HEK293 (cell line): ENCODE results near the gene ASIC3.

Experiments
- GLIS1 ChIP-seq: fragments of 450-650 bp; formaldehyde crosslinking; IDR thresholded peaks from 2 replicates; pipeline ENCODE4 v1.5.1; 2016; ENCODE audit warnings: missing biosample characterization, missing genetic modification characterization
- IKZF3 ChIP-seq: fragments of 450-650 bp; IDR thresholded peaks from 2 replicates; pipeline ENCODE4 v1.5.0; 2018; ENCODE audit warnings: missing biosample characterization, mild to moderate bottlenecking, missing genetic modification characterization, moderate library complexity
- PRDM2 ChIP-seq: fragments of 450-650 bp; formaldehyde crosslinking; IDR thresholded peaks from 2 replicates; pipeline ENCODE4 v1.5.1; 2016; ENCODE audit warnings: missing biosample characterization, missing genetic modification characterization, borderline replicate concordance
- PRDM4 ChIP-seq: fragments of 450-650 bp; formaldehyde crosslinking; IDR thresholded peaks from 2 replicates; pipeline ENCODE4 v1.5.1; 2017; ENCODE audit warnings: missing biosample characterization, missing genetic modification characterization
- REPIN1 ChIP-seq: fragments of 450-650 bp; formaldehyde crosslinking; IDR thresholded peaks from 2 replicates; pipeline ENCODE4 v1.5.1; 2017; ENCODE audit warnings: missing biosample characterization, missing genetic modification characterization, low read depth
- SCRT2 ChIP-seq: fragments of 450-650 bp; formaldehyde crosslinking; IDR thresholded peaks from 2 replicates; pipeline ENCODE4 v1.5.1; 2016; ENCODE audit warnings: missing biosample characterization, missing genetic modification characterization
- SETDB1 ChIP-seq: IDR thresholded peaks from one replicate; pipeline ENCODE4 v1.6.1; 2017; ENCODE audit warnings: mild to moderate bottlenecking, low read length, moderate library complexity, mixed read lengths; ENCODE audit not compliant: insufficient read length
- ZBTB20 ChIP-seq: fragments of 450-650 bp; formaldehyde crosslinking; IDR thresholded peaks from 2 replicates; pipeline ENCODE4 v1.5.1; 2016; ENCODE audit warnings: missing biosample characterization, missing genetic modification characterization
- ZBTB48 ChIP-seq: fragments of 450-650 bp; formaldehyde crosslinking; IDR thresholded peaks from 2 replicates; pipeline ENCODE4 v1.5.1; 2016; ENCODE audit warnings: missing biosample characterization, missing genetic modification characterization
- ZFP41 ChIP-seq: fragments of 450-650 bp; formaldehyde crosslinking; IDR thresholded peaks from 2 replicates; pipeline ENCODE4 v1.5.1; 2016; ENCODE audit warnings: missing biosample characterization, missing genetic modification characterization, borderline replicate concordance
- ZNF121 ChIP-seq: fragments of 450-650 bp; formaldehyde crosslinking; IDR thresholded peaks from 2 replicates; pipeline ENCODE4 v1.5.1; 2016; ENCODE audit warnings: missing biosample characterization, missing genetic modification characterization
- ZNF138 ChIP-seq: fragments of 450-650 bp; formaldehyde crosslinking; IDR thresholded peaks from 2 replicates; pipeline ENCODE4 v1.5.1; 2016; ENCODE audit warnings: missing biosample characterization, missing genetic modification characterization, borderline replicate concordance
- ZNF23 ChIP-seq: fragments of 450-650 bp; formaldehyde crosslinking; IDR thresholded peaks from 2 replicates; pipeline ENCODE4 v1.5.1; 2016; ENCODE audit warnings: missing biosample characterization, missing genetic modification characterization, borderline replicate concordance
- ZNF280D ChIP-seq: fragments of 450-650 bp; formaldehyde crosslinking; IDR thresholded peaks from 2 replicates; pipeline ENCODE4 v1.5.1; 2016; ENCODE audit warnings: missing biosample characterization, missing genetic modification characterization
- ZNF324 ChIP-seq: fragments of 450-650 bp; formaldehyde crosslinking; IDR thresholded peaks from 2 replicates; pipeline ENCODE4 v1.5.1; 2016; ENCODE audit warnings: missing biosample characterization, missing genetic modification characterization
- ZNF341 ChIP-seq: fragments of 450-650 bp; formaldehyde crosslinking; IDR thresholded peaks from 2 replicates; pipeline ENCODE4; 2016; ENCODE audit warnings: low read depth, missing biosample characterization, missing genetic modification characterization
- ZNF366 ChIP-seq: fragments of 450-650 bp; formaldehyde crosslinking; conservative IDR thresholded peaks from 2 replicates; pipeline ENCODE4 v1.5.1; 2016; ENCODE audit warnings: missing biosample characterization, missing genetic modification characterization
- ZNF426 ChIP-seq: fragments of 450-650 bp; formaldehyde crosslinking; IDR thresholded peaks from 2 replicates; pipeline ENCODE4 v1.5.1; 2017; ENCODE audit warnings: missing biosample characterization, missing genetic modification characterization, mild to moderate bottlenecking, inconsistent platforms, moderate library complexity
- ZNF518A ChIP-seq: fragments of 450-650 bp; formaldehyde crosslinking; conservative IDR thresholded peaks from 2 replicates; pipeline ENCODE4 v1.5.1; 2016; ENCODE audit warnings: low read depth, missing biosample characterization, missing genetic modification characterization
- ZNF544 ChIP-seq: fragments of 450-650 bp; formaldehyde crosslinking; IDR thresholded peaks from 2 replicates; pipeline ENCODE4 v1.5.0; 2017; ENCODE audit warnings: missing biosample characterization, missing genetic modification characterization
- ZNF548 ChIP-seq: fragments of 450-650 bp; formaldehyde crosslinking; IDR thresholded peaks from 2 replicates; pipeline ENCODE4 v1.5.1; 2016; ENCODE audit warnings: missing biosample characterization, missing genetic modification characterization
- ZNF600 ChIP-seq: fragments of 450-650 bp; formaldehyde crosslinking; IDR thresholded peaks from 2 replicates; pipeline ENCODE4 v1.5.1; 2016; ENCODE audit warnings: missing biosample characterization, missing genetic modification characterization
- ZNF843 ChIP-seq: fragments of 450-650 bp; formaldehyde crosslinking; IDR thresholded peaks from 2 replicates; pipeline ENCODE4 v1.5.1; 2016; ENCODE audit warnings: missing biosample characterization, missing genetic modification characterization

The ASIC3 gene

DNA sequence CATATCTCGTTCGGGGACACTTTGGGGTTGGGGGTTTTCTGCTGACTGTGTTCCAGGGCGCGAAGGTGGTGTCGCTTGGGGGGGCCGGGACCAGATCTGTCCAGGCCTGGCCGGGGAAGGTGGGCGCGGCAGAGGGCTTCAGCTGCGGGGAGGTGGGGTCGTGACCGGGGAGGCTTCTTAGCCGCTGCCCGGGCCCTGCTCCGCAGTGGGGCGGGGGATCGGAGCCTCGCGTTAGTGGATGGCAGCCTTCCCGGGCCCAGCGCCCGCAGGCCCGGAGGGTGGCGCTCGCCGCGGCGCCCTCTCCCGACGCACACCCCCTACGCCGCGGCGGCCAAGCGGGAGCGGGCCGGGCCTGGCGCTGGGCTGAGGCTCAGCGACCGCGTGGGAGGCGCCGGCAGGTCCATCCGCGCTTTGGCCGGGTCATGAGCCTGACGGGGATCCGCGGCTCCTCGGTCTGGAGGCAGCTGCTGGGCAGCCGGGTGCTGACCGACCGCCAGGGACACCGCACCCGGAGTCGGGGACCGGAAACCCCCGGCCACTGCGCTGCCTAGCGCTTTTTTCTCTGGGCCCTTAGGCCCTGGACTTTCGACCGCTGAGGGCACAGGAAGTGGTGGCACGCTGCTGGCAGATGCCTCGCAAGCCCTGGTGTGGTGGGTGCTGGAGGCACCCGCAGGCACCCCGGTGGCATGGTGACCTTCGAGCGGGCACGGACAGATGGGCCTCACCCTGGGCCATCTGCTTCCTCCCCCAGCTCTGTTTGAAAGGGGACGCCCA lies 39.1 kb downstream of the ASIC3 start (continued):
- TF ChIP-seq PRDM4: no peak
- no peak for TF ChIP-seq ZNF843 (tag by site-specific recombination)
- TF ChIP-seq ZNF518A (tag by site-specific recombination): no peak
- no peak; the same call in 1 of the 2 replicates for TF ChIP-seq ZNF23 (tag by site-specific recombination)
- TF ChIP-seq ZBTB48 (tag by site-specific recombination): peak; percentile 83
- TF ChIP-seq ZNF341 (tag by site-specific recombination): no peak; the same call in 1 of the 2 replicates
- no peak for TF ChIP-seq SCRT2 (tag by site-specific recombination)
- TF ChIP-seq ZNF548 (tag by site-specific recombination): no peak
- TF ChIP-seq REPIN1 (tag by site-specific recombination): no peak
- TF ChIP-seq ZFP41 (tag by site-specific recombination): 0 out of 2 replicates have a peak, but pooled peaks have one; percentile 24
- TF ChIP-seq GLIS1 (tag by site-specific recombination): peak; percentile 17; the same call in 1 of the 2 replicates
- TF ChIP-seq ZNF426 (tag by site-specific recombination): no peak
- TF ChIP-seq ZNF121 (tag by site-specific recombination): peak; percentile 10; the same call in 1 of the 2 replicates
- no peak for TF ChIP-seq ZNF366 (tag by site-specific recombination)
- peak; percentile 81; the same call in 1 of the 2 replicates for TF ChIP-seq ZNF600 (tag by site-specific recombination)
- 0 out of 2 replicates have a peak, but pooled peaks have one; percentile 4 for TF ChIP-seq ZNF324 (tag by site-specific recombination)
- peak; percentile 96; the same call in 1 of the 2 replicates for TF ChIP-seq ZBTB20 (tag by site-specific recombination)
- TF ChIP-seq SETDB1: no peak
- no peak for TF ChIP-seq ZNF544 (tag by site-specific recombination)
- no peak for TF ChIP-seq PRDM2 (tag by site-specific recombination)
- TF ChIP-seq IKZF3: peak; percentile 32; the same call in 1 of the 2 replicates
- TF ChIP-seq ZNF280D (tag by site-specific recombination): no peak
- no peak for TF ChIP-seq ZNF138 (tag by site-specific recombination)
